A549 (cell line): ENCODE data around the gene DIS3L2. TPM values are rescaled to one million over a fixed set of nuclear protein-coding genes. Genes with fewer than 3 reads are reported as not detected.

Source experiments
- ATAC-seq, 2 experiments: fragments of 200-7000 bp in 1 of 2; fragments of >200 bp in 1 of 2; cut with Nextera tagmentation in 1 of 2; cut with Tn5 transposase in 1 of 2; 3 replicates each; pipeline versions ENCODE4 v1.8.0 to v1.9.1; 2018 to 2020; ENCODE audit warnings: mild to moderate bottlenecking in 1 of 2, moderate library complexity in 1 of 2
- CTCF ChIA-PET: fragments of 300-600 bp; sonication (Branson Sonifier 250); formaldehyde crosslinking; extraction: SDS; loops from one replicate; lab custom pipeline; 2021; ENCODE audit warnings: antibody characterized with exemption, inconsistent platforms; lab: Yijun Ruan, JAX
- POLR2A ChIA-PET: fragments of 350-600 bp; formaldehyde crosslinking; extraction: SDS; loops from one replicate; lab custom pipeline; 2021; ENCODE audit warnings: antibody characterized with exemption, inconsistent platforms; lab: Yijun Ruan, JAX
- DNase-seq, 2 experiments: peaks; one replicate each; pipeline versions ENCODE4 v3.0.0 to v3.0.0-alpha.2; 2011 to 2016; ENCODE audit warnings: low read depth in 1 of 2, low spot score in 1 of 2
- FAIRE-seq: peaks from 2 replicates; lab custom pipeline; 2011; peaks lifted over from hg19 to GRCh38; lab: Jason Lieb, UNC
- H3K27ac ChIP-seq, 2 experiments: fragments of >200 bp; sonication (Bioruptor Twin); formaldehyde crosslinking; 3 replicates each; pipeline ENCODE4 v1.5.1; 2016 to 2017
- H3K4me1 ChIP-seq: fragments of >200 bp; sonication (Bioruptor Twin); formaldehyde crosslinking; 3 replicates; pipeline ENCODE4 v1.6.1; 2016
- H3K4me2 ChIP-seq: fragments of >200 bp; sonication (Bioruptor Twin); formaldehyde crosslinking; 3 replicates; pipeline ENCODE4 v1.6.1; 2016
- H3K4me3 ChIP-seq: fragments of >200 bp; sonication (Bioruptor Twin); formaldehyde crosslinking; 3 replicates; pipeline ENCODE4 v1.5.1; 2016
- H3K9me3 ChIP-seq: fragments of >200 bp; sonication (Bioruptor Twin); formaldehyde crosslinking; 3 replicates; pipeline ENCODE4 v1.6.1; 2016
- ATOH8 ChIP-seq: fragments of 250-450 bp; sonication (Bioruptor Pico); IDR thresholded peaks from 2 replicates; pipeline ENCODE4 v1.5.0; 2020; ENCODE audit warnings: low read depth, mild to moderate bottlenecking, moderate library complexity
- BHLHE40 ChIP-seq: IDR thresholded peaks from 2 replicates; pipeline ENCODE4 v1.6.1; 2012; ENCODE audit warnings: low read depth, low read length, inconsistent platforms
- CBX2 ChIP-seq: fragments of 200-600 bp; sonication (generic); IDR thresholded peaks from 2 replicates; pipeline ENCODE4 v1.6.1; 2016; ENCODE audit warnings: low read depth, mild to moderate bottlenecking, borderline replicate concordance
- CHD4 ChIP-seq: fragments of 200-600 bp; sonication (generic); IDR thresholded peaks from 2 replicates; pipeline ENCODE4 v1.6.1; 2016; ENCODE audit warnings: antibody characterized with exemption, mild to moderate bottlenecking, borderline replicate concordance
- EHMT2 ChIP-seq: fragments of 200-600 bp; sonication (generic); IDR thresholded peaks from 2 replicates; pipeline ENCODE4 v1.6.1; 2016; ENCODE audit warnings: antibody characterized with exemption, low read depth, mild to moderate bottlenecking, moderate library complexity
- ELK1 ChIP-seq: fragments of 150-350 bp; IDR thresholded peaks from 2 replicates; pipeline ENCODE4 v1.6.1; 2014; ENCODE audit warnings: low read depth, mild to moderate bottlenecking, low read length
- EP300 ChIP-seq, 2 experiments: fragments of >200 bp; sonication (Bioruptor Twin); formaldehyde crosslinking; IDR thresholded peaks; 2 replicates in 1 of 2; 3 replicates in 1 of 2; pipeline ENCODE4 v1.6.1; 2016 to 2017
- ESRRA ChIP-seq: fragments of 150-350 bp; IDR thresholded peaks from 2 replicates; pipeline ENCODE4 v1.6.1; 2014; ENCODE audit warnings: mild to moderate bottlenecking, low read length, borderline replicate concordance
- HDAC2 ChIP-seq: fragments of 200-600 bp; sonication (generic); IDR thresholded peaks from 2 replicates; pipeline ENCODE4 v1.6.1; 2016
- HES2 ChIP-seq: fragments of >200 bp; sonication (Bioruptor Twin); formaldehyde crosslinking; IDR thresholded peaks from 2 replicates; pipeline ENCODE4 v1.6.1; 2016
- HOXA7 ChIP-seq: fragments of 250-450 bp; sonication (Bioruptor Pico); IDR thresholded peaks from 2 replicates; pipeline ENCODE4 v1.5.0; 2020; ENCODE audit warnings: mild to moderate bottlenecking, moderate library complexity
- HOXB13 ChIP-seq: fragments of 250-450 bp; sonication (Bioruptor Pico); IDR thresholded peaks from 2 replicates; pipeline ENCODE4 v1.5.0; 2020; ENCODE audit warnings: low read depth, mild to moderate bottlenecking, moderate library complexity
- HOXB5 ChIP-seq: fragments of 250-450 bp; sonication (Bioruptor Pico); IDR thresholded peaks from 2 replicates; pipeline ENCODE4 v1.5.0; 2020; ENCODE audit warnings: mild to moderate bottlenecking, moderate library complexity
- JUNB ChIP-seq: fragments of >200 bp; sonication (Bioruptor Twin); formaldehyde crosslinking; IDR thresholded peaks from 2 replicates; pipeline ENCODE4 v1.6.1; 2016
- MAZ ChIP-seq: fragments of 150-350 bp; IDR thresholded peaks from 2 replicates; pipeline ENCODE4 v1.6.1; 2014; ENCODE audit warnings: antibody characterized with exemption, low read depth, low read length, borderline replicate concordance
- NR3C1 ChIP-seq: fragments of >200 bp; sonication (Bioruptor Twin); formaldehyde crosslinking; IDR thresholded peaks from 3 replicates; pipeline ENCODE4 v1.6.1; 2017
- POLR2A ChIP-seq: IDR thresholded peaks from 2 replicates; pipeline ENCODE4 v1.6.1; 2012; ENCODE audit warnings: mild to moderate bottlenecking, low read length
- POLR2AphosphoS2 ChIP-seq: conservative IDR thresholded peaks from 2 replicates; pipeline ENCODE4 v1.6.1; 2012; ENCODE audit warnings: low read length, improper control_type of control experiment, inconsistent platforms
- RAD21 ChIP-seq, 2 experiments: fragments of >200 bp in 1 of 2; sonication (Bioruptor Twin) in 1 of 2; formaldehyde crosslinking in 1 of 2; IDR thresholded peaks in 1 of 2; conservative IDR thresholded peaks in 1 of 2; 2 replicates in 1 of 2; 3 replicates in 1 of 2; pipeline ENCODE4 v1.6.1; 2012 to 2018; ENCODE audit warnings: inconsistent platforms in 1 of 2
- RARB ChIP-seq: fragments of 250-450 bp; sonication (Bioruptor Pico); IDR thresholded peaks from 2 replicates; pipeline ENCODE4 v1.8.0; 2021; ENCODE audit warnings: mild to moderate bottlenecking, moderate library complexity
- RCOR1 ChIP-seq: fragments of 150-350 bp; IDR thresholded peaks from 2 replicates; pipeline ENCODE4 v1.6.1; 2014; ENCODE audit warnings: antibody characterized with exemption, low read length, low read depth
- RFX5 ChIP-seq: fragments of 450-650 bp; IDR thresholded peaks from 2 replicates; pipeline ENCODE4 v1.7.1; 2014; ENCODE audit warnings: antibody characterized with exemption, mild to moderate bottlenecking, moderate library complexity
- RNF2 ChIP-seq: fragments of 200-600 bp; sonication (generic); IDR thresholded peaks from 2 replicates; pipeline ENCODE4 v1.6.1; 2016; ENCODE audit warnings: low read depth, mild to moderate bottlenecking, antibody characterized with exemption, moderate library complexity, borderline replicate concordance
- SREBF2 ChIP-seq: fragments of 450-650 bp; IDR thresholded peaks from 2 replicates; pipeline ENCODE4 v1.6.1; 2014; ENCODE audit warnings: mild to moderate bottlenecking, moderate library complexity
- TFCP2L1 ChIP-seq: fragments of 250-450 bp; sonication (Bioruptor Pico); IDR thresholded peaks from 2 replicates; pipeline ENCODE4 v1.5.0; 2021; ENCODE audit warnings: mild to moderate bottlenecking
- ZC3H11A ChIP-seq: fragments of 450-650 bp; IDR thresholded peaks from 2 replicates; pipeline ENCODE4 v1.6.1; 2014; ENCODE audit warnings: antibody characterized with exemption, mild to moderate bottlenecking
- whole genome bisulfite sequencing: methylation state at CpG from one replicate; pipeline ENCODE4 v1.1.6; 2017; ENCODE audit errors: missing lambda C conversion rate; 5-methylcytosine and 5-hydroxymethylcytosine counted together
- polyA plus RNA-seq, 4 experiments: library from polyadenylated mRNA; depleted of rRNA in 3 of 4; stranded (reverse); fragments of >200 nt; fragmentation: RNase III in 1 of 4; extraction: RNeasy Plus Mini Kit Qiagen cat#74134 plus additional on column Dnase treatment in 1 of 4; gene quantifications; 2 replicates in 3 of 4; 3 replicates in 1 of 4; pipeline ENCODE4 v1.2.3, GENCODE V29; 2011 to 2017

DIS3L2 gene
- polyA plus RNA-seq, 2 of the 4 experiments (the other 2 are of a cell fraction): 14.9 to 15.4 TPM

GRCh38 chr2:232210306-232210705, 248.8 kb downstream of the DIS3L2 start:
- H3K9me3 ChIP-seq: no peaks in the 10 kb centered on the region
- TF ChIP-seq EHMT2 (no peak), RARB (CRISPR knock-in tag) (no peak), RCOR1 (no peak), HDAC2 (no peak), POLR2A (no peak), CBX2 (no peak), RFX5 (no peak), HOXA7 (no peak), TFCP2L1 (no peak), ATOH8 (CRISPR knock-in tag) (no peak), ZC3H11A (no peak), SREBF2 (no peak), HES2 (no peak), MAZ (no peak), JUNB (no peak), EP300 (IDR thresholded peaks at IDR 0.05) (no peak), HOXB5 (CRISPR knock-in tag) (no peak), HOXB13 (CRISPR knock-in tag) (no peak)
- no peak overlapping the region for H3K4me2 ChIP-seq
- ChIA-PET CTCF (interaction anchor here (1.2 to 1.4 kb wide), 2 partner anchors 11 to 25 kb away, joined by 3 to 4 read pairs; no protein-coding TSS in a partner anchor), POLR2A (no interaction called here)
- 95% methylated on average over 6 of the region's 6 CpGs for WGBS
- no peak overlapping the region for H3K4me3 ChIP-seq
- H3K4me1 ChIP-seq: no peaks in the 10 kb centered on the region
- no peak for ATAC-seq
- no peak for FAIRE-seq
- no peak overlapping the region for H3K27ac ChIP-seq
- no peak for DNase-seq

GRCh38 chr2:232211743-232212686, 250.5 kb downstream of the DIS3L2 start:
- H3K9me3 ChIP-seq: no peaks in the 10 kb centered on the region
- no peak overlapping the region for H3K4me3 ChIP-seq
- DNase-seq (no peak), FAIRE-seq (no peak), ATAC-seq (no peak)
- no peak overlapping the region for H3K4me2 ChIP-seq
- 84% methylated on average over 8 of the region's 8 CpGs for WGBS
- no peaks in the 10 kb centered on the region for H3K4me1 ChIP-seq
- no peak overlapping the region for H3K27ac ChIP-seq
- ChIA-PET CTCF (interaction anchor here (1.2 kb wide), 1 partner anchor 26 kb away, joined by 4 read pairs; no protein-coding TSS in a partner anchor), POLR2A (no interaction called here)
- TF ChIP-seq EP300 (IDR thresholded peaks at IDR 0.05) (no peak), POLR2AphosphoS2 (no peak), RFX5 (no peak), RCOR1 (no peak), JUNB (no peak), NR3C1 (no peak), HOXA7 (no peak), RARB (CRISPR knock-in tag) (no peak), CHD4 (no peak), MAZ (no peak), RNF2 (no peak), ESRRA (no peak), RAD21 (conservative IDR thresholded peaks at IDR 0.05 in 1 of 2, IDR thresholded peaks at IDR 0.05 in 1 of 2) (no peak)

GRCh38 chr2:232213176-232213575, 251.7 kb downstream of the DIS3L2 start:
- no peak overlapping the region for H3K4me2 ChIP-seq
- no peak overlapping the region for H3K27ac ChIP-seq
- POLR2A ChIA-PET: no interaction called here
- CTCF ChIA-PET: interaction anchor here (1.0 kb wide), 1 partner anchor 77 kb away, joined by 3 read pairs; no protein-coding TSS in a partner anchor
- TF ChIP-seq ELK1 (no peak), BHLHE40 (no peak)
- no peaks in the 10 kb centered on the region for H3K4me1 ChIP-seq
- WGBS: 74% methylated on average over 2 of the region's 2 CpGs
- no peak overlapping the region for H3K4me3 ChIP-seq
- H3K9me3 ChIP-seq: no peaks in the 10 kb centered on the region
- ATAC-seq (no peak), FAIRE-seq (no peak), DNase-seq (no peak)
